GM21526 (cell line): ENCODE data around the gene HSF5.
"Not testable (repeated sequence)": the region's sequence is repeated elsewhere in the genome, so short reads cannot be mapped to it uniquely, and the experiment has no call there.

Source experiments
- ATAC-seq: cut with Tn5 transposase; IDR thresholded peaks from one replicate; pipeline ENCODE4 v1.9.1; 2021; ENCODE audit warnings: moderate library complexity; ENCODE audit not compliant: unreplicated experiment, low FRiP score

The HSF5 gene

DNA sequence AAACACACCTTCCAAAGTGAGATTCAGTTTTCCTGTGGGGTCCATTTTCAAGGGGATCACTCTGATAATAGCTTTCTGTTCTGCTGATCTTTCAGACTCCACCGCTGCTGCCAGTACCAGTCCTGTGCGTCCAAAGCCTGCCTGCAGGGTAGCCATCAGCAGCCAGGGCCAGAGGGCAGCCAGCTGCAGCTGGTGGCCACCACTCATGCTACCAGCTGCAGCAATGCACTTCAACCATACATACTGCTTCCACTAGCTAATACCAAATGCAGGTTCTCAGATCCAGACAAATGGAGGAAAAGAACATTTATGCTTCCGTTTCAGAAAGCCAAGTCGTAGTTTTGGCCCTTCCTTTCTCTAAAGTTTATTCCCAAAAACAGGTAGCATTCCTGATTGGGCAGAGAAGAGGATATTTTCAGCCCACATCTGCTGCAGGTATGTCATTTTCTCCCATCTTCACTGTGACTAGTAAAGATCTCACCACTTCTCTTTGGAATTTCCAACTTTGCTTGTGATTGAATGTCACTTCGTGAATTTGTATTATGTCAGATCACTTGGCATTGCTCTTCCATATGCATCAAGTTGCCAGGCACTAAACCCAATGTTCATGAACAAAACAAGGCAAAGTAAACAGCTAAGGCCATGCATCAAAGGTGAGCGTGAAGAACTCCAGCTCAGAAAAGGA is 72.7 kb downstream of the HSF5 start:
- ATAC-seq, result no peak

DNA sequence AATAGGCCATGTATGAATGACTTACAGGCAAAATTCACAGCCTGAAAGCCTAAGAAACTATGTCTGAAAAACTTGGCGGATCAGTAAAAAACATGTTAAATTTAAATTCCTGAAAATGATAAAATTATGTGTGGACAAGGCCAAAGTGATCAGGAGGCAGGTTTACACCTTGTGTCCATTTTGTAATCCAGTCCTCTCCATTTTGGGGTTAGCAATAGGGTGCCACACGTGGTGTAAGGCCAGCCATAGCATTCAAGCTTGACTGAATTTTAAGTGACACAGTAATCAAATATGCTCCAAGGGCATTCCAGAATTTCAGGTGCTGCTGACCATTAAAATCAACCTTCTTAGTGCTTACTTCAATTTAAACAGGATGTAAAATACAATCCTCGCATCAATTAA is 73.6 kb downstream of the HSF5 start:
- no peak for ATAC-seq

DNA sequence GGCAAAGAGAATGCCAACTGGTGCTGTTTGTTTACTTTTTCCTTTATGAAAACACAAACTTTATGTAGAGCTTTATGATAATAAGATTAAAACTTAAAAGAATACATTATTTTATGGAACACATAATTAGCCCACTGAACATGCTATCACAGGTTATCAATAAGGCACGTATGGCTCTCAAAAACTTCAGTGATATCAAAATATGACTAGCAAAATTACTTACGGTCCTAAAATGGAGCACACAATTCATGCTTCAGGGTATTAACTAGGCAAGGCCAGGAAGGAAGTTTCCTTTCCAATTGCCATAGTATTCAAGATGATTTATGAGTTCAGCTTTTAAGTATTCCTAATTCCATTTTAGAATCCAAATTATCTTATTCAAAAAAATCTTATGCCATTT is 74.5 kb downstream of the HSF5 start:
- no peak for ATAC-seq

DNA sequence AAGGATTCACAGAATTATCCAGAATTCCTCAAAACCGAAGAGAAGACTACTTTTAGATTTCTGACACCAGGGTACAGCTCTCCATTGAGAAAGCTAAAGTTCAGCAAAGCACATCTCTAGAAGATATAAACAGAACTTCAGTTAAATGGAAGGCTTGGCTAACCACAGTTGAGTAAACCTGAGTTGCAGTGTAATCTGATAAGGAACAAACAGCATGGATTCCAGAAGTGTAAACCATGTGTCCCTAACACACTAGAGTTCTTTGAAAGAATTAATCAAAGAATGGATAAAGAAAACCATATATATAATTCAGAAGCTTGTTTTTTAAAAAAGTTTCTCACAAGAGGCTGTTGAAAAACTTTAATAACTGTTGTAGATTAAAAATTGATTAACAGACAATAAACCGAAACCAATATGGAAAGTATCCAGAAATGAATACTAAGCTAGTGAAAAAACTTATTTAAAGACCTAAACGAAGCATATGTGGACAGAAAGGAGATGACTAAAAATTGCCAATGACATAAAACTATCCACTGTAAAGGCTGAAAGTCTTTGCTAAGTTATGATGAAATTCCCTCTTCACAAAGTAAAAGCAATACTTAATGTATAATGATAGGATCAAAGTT is 75.1 kb downstream of the HSF5 start:
- ATAC-seq, result no peak

DNA sequence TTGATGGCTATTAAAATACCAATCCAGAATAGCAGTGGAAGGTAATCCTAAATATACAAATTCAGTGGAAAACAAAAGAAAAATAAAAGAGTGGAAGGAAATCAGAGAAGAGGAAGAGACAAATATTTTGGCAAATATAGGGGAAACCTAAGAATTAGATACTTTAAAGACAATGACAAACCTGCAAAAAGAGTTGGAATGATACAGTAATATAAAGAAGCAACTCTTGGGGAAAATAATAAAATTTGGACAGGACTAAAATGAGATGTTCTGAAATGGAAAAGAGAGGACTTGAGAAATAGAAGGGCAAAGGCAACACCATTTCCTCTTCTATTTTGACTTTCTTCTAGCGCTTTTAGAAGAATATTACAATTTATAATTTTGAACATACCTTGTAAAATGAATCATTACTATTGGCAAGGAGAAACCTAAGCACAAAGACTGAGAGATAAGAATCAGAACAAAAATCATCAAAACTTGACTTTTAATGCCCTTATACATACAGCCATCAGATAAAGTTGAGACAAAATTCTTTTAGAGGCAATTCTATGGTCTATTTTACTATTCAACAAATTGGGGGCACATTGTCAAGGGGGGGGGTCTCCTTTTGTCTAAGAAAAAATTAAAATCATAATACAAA is 76.0 kb downstream of the HSF5 start:
- ATAC-seq, result no peak

DNA sequence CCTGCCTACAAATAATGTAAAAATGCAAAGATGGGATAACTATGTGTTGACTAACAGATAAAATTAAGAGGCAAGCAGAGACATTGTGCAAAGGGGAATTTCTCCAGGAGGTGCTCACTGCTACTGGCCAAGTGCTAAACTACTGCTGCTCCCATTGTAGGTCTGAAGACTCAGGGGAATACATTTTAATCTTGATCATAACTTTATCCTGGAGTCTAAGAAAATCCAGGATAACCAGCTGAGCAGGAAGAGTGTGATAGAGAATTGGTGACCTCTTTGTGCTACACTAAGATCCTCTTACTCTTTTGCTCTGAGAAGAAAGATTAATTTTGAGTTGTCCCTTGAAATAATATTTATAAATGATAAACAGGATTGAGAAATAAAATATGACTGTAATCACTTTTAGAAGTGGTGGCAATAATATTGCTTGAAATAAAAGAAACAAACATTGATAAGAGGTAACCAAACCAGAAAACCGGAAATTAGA is 76.8 kb downstream of the HSF5 start:
- no peak for ATAC-seq

DNA sequence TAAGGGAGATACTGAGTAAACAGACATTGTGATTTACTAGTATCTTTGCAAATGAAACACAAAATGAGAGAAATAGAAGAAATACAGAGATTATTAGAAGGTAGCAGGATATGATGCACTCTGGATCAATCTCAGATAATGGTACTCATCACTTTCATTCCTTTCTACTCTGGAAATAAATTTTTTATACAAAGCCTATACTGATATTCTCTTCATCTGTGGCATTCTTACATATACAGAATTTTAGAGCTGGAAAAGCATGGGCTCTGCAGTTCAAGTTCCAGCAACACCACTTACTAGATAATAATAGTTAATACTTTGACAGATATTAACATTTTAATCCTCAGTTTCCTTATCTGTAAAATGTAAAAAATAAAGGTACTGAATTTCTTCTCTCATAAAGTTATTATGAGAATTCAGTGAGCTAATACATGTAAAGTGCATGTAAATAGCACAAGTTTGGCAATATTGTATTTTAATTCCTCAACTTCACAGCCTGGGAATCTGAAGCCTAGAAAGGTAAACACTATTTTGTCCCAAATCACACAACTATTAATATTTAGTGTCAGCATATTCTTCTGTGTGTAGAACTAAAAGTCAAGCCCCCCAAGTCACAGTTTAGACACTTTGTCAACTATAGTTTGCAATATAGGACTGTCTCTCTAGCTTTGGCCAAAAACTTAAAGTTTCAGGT is 77.3 kb downstream of the HSF5 start:
- no peak for ATAC-seq

DNA sequence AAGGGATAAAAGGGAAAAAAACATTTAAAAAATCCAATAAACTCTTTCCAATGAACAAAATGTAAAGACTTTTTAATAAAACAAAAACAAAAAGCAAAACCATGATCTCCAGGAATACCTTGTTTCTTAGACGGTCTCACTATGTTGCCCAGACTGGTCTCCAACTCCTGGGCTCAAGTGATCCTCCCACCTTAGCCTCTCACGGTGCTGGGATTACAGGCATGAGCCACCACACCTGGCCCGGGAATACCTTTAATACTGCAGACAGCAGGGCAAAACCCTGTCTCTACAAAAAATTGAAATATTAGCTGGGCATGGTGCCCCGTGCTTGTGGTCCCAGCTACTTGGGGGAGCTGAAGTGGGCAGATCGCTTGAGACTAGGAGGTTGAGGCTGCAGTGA is 78.8 kb downstream of the HSF5 start:
- no peak for ATAC-seq

DNA sequence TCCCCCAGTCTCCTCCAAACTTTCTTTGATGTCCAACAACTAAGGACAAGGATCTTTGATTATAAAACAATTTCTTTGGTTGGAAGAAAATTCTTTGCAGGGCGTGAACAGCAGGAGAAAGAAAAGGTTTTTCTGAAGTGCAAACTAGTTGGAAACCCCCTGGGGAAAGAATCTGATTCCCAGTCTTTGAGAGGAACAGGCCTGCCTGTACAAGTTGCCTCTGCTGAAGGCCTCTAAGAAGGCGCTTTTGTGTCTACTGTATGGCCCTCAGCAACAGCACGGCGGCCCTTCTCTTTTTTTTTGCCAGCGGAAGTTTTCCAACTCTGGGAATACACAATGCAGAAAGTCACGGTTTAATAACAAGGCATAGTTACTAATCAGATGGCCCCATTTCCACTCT is 84.9 kb downstream of the HSF5 start:
- ATAC-seq, result no peak

DNA sequence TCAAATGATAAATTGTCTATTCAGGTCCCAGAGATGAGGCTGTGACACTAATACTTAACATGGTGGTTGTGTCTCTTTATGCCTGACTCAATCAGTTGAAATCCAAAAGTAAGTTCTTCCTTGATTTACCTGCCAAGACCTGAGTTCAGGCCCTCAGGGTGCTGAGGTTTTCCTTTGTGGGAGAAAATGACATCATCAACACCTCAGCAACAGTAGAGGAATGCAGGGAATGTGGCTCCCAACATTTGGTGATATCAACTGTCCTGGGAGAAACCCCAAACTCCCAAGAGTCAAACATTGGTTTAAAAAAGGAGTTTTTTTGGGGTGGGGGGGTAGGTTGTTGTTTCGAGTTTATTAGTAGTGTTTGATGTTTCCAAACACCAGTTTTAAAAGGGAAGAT is 85.5 kb downstream of the HSF5 start:
- ATAC-seq, result no peak

DNA sequence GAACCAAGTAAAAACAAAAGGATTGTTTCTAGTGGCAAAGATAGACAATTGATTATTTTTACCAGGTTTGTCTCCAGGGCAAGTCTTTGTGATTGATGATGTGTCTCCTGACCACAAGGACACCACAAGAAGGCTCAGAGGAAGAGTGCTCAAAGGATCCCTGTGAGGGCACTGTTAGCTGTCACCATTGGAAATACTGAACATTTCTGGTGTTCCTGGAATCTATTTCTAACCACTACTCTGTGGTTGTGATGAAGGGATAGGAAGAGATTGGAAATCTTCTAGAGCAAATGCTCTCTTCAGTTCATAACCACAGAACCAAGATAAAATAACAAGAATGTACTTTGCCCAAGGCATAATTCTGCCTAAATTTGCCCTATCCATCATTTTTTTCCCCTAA is 86.2 kb downstream of the HSF5 start:
- ATAC-seq, result no peak

DNA sequence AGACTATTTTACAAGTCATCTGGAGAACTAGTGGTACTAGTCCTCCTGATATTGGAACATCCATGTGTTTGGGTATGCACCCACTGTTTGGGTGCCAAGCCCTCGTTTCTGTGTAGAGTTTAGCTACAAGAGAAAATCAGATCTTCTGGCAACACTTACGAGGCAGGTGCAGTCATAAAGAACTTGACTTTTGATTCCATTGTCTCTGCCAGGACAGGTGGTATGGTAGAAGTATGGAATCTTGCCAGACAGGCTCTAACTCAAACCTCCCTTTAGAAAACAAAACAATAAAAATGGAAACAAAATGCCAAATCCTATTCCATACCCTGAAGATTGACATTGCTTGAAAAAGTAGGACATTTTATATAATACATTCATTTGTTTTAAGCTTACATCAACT is 86.9 kb downstream of the HSF5 start:
- ATAC-seq, result no peak

DNA sequence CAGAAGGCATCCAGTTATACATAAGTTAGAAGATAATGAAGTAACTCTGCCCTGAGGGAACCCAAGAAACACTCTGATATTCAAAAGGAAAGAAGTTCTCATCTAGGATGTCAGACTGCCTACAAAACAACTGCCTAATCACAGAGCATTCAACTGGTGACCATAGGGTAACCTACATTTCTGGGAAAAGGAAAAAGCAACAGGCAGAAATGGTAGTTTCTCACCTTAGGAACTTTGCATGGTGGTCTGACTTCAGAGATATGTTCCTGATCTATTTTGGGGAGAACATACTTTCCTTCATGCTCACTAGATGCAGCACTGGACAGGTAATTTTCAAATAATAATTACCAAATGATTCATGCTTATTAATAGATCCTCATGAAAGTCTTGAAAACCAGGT is 87.4 kb downstream of the HSF5 start:
- no peak for ATAC-seq

DNA sequence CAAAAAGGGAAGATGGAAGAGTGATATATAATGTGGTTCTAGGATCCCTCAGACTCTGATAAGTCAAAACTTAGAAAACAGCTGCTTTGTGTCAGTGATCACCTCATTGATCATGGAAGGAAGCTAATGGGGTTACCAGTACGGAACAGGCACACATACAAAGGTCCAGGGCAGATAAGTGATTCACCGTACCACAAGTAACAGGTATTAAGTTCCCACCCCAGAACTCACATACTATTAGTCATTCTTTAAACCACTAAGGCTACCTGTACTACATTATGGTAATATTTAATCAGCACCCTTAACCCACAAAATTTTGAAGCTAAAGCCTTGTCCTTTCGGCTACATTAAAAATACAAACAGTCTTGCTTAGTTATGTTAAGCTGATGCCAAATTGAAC is 88.2 kb downstream of the HSF5 start:
- ATAC-seq, result no peak

DNA sequence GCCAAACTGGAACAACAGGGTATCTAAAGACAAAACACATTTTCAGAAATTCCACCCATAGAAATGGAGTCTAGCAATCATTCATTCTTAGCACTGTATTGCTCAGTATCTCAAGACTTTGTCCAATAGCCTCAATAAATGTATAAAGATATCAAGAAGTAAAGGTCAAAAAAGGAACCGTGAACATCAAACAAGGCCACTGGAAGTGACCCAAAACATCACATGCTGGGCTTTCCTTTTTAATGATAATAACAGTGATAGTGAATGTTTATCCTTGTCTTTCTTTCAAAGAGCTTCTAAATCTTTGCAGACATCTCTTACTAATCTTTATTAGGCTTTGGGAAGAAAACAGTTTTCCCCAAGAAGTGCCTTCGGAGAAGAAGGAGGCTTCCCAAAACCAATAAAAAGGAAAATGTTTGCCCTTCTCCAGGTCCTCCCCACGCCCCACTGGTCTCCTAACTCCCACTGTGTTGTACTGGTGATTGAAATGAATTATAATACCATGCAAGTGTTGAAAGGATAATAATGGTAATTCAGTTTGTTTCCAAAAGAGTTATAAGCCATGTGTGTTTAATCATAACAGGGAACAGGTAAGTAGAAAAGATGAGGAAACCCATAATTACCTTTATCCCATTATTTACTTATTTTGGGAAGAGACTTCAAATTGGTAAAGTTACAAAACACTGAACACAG is 89.5 kb downstream of the HSF5 start:
- ATAC-seq, result no peak

DNA sequence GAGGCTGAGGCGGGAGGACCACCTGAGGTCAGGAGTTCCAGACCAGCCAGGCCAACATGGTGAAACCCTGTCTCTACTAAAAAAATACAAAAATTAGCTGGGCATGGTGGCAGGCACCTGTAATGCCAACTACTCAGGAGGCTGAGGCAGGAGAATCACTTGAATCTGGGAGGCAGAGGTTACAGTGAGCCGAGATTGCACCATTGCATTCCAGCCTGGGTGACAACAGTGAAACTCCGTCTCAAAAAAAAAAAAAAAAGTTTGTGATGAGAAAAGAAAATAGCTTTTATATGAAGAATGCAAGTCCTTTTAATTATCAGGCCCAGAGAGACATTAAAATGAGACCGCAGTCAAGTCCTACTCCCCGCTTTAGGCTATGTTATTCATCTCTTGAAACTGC is 90.8 kb downstream of the HSF5 start:
- not testable (repeated sequence) for ATAC-seq

DNA sequence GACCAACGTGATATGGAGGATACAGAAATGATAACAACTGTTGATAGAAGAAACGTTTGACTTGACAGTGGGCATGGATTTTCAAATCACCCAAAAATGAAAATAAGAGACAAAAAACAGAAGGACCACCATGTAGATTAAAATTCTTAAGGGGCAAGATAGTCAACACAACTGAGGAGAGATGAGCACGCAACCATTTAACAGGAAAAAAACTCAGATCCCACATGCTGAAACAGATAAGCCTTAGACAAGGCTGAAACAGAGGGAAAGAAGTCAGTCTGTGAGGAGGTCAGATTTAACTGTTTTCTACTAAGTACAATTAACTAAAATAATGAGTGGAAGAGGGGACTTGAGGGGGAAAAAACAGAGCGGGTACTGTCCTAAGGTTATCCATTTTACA is 92.0 kb downstream of the HSF5 start:
- no peak for ATAC-seq

DNA sequence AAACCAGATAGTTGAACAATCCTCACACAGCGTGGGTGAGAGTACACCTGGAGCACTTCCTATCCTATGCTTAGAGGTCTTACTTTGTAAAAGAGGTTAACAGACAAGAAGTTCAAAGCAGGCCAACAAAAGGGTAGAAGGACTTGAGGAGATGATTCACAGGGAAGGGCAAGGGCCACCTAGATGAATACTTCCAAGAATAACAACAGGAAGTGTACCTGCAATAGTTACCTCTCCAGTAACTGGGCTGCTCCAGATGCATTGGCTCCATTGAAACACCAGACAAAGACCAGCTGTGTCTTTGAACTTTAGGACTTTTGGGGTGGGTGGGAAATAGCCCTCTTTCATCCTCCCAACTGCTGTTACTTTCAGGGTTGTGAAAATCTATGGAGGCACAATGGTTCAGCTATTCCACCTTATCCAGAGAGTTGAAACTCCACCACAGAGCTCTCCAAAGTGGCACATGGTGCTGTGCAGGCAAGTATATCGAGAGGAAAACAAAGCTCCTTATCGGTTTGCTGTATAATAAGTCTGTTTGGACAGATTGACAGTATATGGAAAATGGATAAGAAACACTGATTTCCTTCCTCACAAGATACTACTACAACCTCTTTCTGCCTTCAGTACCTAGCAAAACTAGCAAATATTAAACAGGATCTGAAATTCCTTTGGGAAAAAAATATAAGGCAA is 93.5 kb downstream of the HSF5 start:
- no peak for ATAC-seq

DNA sequence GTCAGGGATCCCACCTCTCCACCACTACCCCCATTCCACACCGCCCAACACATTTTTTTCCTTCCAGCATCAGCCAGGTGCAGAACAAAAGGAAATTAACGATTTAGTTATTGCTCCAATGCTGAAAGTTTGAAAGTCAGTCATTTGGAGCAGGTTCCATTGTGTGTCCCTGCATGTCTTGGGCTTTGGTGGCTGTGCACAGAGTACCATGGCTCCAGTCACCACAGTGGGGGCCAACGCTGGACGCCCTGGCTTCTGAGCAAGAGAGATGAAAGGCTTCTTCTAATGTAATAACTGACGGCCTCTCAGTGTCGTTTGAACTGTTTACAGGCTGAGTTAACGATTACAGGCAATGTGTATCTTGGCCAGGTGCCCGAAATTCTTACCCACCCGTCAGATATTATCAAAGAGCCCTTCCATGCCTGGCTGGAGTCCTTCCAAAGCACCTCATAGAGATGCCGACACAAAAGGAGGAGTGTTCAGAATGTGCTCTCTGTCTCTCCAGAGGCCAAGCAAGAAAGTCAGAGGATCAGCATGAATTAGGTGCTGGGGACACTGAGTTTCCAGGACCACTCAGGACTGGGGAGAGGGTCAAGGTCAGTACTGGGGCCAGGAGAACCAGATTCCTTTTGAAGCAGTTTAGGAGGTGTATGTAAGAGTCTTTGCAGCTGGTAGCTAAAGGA is 96.8 kb downstream of the HSF5 start:
- no peak for ATAC-seq

DNA sequence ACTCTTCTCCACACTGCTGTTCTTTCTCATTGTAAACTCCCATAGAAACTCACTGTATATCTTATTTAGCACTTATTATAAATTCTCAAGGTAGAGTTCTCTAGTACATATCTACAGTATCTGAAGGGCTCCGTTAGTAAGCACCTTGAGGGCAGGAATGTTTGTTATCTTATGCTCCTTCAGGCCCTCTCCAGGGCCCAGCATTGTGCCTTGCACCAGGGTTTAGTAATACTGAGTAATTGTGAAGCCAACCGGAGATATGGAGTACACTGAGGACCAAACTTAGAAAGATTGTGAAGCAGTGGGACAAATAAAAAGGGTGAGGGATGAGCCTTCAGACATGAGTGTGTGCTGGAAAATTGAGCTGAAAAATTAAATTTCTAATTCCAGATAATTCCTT is 97.3 kb downstream of the HSF5 start:
- no peak for ATAC-seq
